ENCODE data around the gene ADAM10. TPM values are rescaled to one million over a fixed set of nuclear protein-coding genes. Genes with fewer than 3 reads are reported as not detected.
A peak's percentile ranks its signal among the peaks of the same experiment; 100 is the strongest.
"Not testable (repeated sequence)": the region's sequence is repeated elsewhere in the genome, so short reads cannot be mapped to it uniquely, and the experiment has no call there.

The ADAM10 gene
- total RNA-seq, 1 donor from 2014 or later: 48.1 TPM

- Histone ChIP-seq H3K4me3 (peak overlapping the region; percentile 83 to 99), H3K27me3 (no peaks in the 10 kb centered on the region), H3K4me1 (peaks cover 55% of the 10 kb centered on the region), H3K9me3 (no peaks in the 10 kb centered on the region), H3K36me3 (no peaks in the 10 kb centered on the region), H3K27ac (no peak overlapping the region)
- TF ChIP-seq POLR2A (IDR thresholded peaks at IDR 0.05) (no peak), POLR2AphosphoS5 (IDR thresholded peaks at IDR 0.05; ENCODE audit: insufficient read depth in 1 of 2, low read depth in 1 of 2) (no peak)
- TF ChIP-seq, protein P1, sequence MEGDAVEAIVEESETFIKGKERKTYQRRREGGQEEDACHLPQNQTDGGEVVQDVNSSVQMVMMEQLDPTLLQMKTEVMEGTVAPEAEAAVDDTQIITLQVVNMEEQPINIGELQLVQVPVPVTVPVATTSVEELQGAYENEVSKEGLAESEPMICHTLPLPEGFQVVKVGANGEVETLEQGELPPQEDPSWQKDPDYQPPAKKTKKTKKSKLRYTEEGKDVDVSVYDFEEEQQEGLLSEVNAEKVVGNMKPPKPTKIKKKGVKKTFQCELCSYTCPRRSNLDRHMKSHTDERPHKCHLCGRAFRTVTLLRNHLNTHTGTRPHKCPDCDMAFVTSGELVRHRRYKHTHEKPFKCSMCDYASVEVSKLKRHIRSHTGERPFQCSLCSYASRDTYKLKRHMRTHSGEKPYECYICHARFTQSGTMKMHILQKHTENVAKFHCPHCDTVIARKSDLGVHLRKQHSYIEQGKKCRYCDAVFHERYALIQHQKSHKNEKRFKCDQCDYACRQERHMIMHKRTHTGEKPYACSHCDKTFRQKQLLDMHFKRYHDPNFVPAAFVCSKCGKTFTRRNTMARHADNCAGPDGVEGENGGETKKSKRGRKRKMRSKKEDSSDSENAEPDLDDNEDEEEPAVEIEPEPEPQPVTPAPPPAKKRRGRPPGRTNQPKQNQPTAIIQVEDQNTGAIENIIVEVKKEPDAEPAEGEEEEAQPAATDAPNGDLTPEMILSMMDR (IDR thresholded peaks at IDR 0.05): no peak
- intact Hi-C loops (cut with DNase I): no loop called here
- DNase-seq (ENCODE audit: extremely low spot score in 2 of 2): no peak
Measured at GRCh38 chr15:58773024-58773423, 23.5 kb upstream of the ADAM10 start.

- peaks cover 55% of the 10 kb centered on the region for H3K4me1 ChIP-seq
Measured at GRCh38 chr15:58771621-58772250, 22.2 kb upstream of the ADAM10 start.

DNA sequence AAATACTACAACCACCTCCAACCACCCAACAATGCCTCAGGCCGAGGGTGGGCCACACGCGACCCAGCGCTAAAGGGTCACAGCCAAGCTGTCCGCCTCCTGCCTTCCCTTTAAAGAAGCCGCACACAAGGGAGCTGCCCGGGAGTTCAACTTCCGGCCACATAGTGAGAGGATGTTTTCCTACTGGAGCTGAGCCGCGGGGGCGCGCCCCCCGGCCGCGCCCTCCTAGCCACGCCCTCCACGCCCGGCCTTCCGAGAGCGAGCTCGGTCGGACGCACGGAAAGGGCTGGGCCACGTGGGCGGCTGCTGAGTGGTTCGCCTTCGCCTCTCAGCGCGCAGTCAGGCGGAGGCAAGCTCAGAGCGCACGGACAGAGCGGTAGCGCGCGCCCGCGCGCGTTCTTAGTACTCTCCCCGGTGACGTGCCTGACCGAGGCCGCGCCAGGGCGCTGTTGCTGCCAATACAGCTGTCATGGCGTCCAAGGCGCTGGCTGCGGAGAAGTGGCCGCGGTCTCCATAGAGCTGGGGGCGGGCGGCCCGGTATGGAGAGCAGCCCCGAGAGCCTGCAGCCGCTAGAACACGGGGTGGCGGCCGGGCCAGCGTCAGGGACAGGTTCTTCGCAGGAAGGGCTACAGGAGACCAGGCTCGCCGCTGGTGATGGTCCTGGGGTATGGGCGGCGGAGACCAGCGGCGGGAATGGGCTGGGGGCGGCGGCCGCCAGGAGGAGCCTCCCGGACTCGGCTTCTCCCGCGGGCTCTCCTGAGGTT, 21.5 kb upstream of the ADAM10 start, which contains the start of gene MINDY2:
Gene MINDY2 (plus strand): TSS at position 446 of the 764 bp plus-strand sequence. CDS start 94 bp downstream, at position 540.
- Histone ChIP-seq H3K36me3 (no peaks in the 10 kb centered on the region), H3K27ac (peak within 1 kb of the TSS; percentile 98), H3K4me3 (peak within 1 kb of the TSS; percentile 83 to 99), H3K4me1 (peaks cover 51% of the 10 kb centered on the region), H3K27me3 (no peaks in the 10 kb centered on the region), H3K9me3 (no peaks in the 10 kb centered on the region)
- DNase-seq (ENCODE audit: extremely low spot score in 2 of 2): peak; percentile 97 to 98
- TF ChIP-seq, protein P1 (IDR thresholded peaks at IDR 0.05): no peak
- TF ChIP-seq POLR2AphosphoS5 (IDR thresholded peaks at IDR 0.05; ENCODE audit: insufficient read depth in 1 of 2, low read depth in 1 of 2) (peak; percentile 82 to 98), POLR2A (IDR thresholded peaks at IDR 0.05) (peak; percentile 12 to 86)
- intact Hi-C loops (cut with DNase I): no loop called here

More at GRCh38 chr15:58771621-58772250, 22.2 kb upstream of the ADAM10 start:
- Histone ChIP-seq H3K9me3 (no peaks in the 10 kb centered on the region), H3K27me3 (no peaks in the 10 kb centered on the region), H3K4me3 (peak overlapping the region; percentile 83 to 99), H3K27ac (peak overlapping the region; percentile 98), H3K36me3 (no peaks in the 10 kb centered on the region)
- intact Hi-C loops (cut with DNase I): no loop called here
- DNase-seq (ENCODE audit: extremely low spot score in 2 of 2): peak in 1 of 2 donors; percentile 91
- TF ChIP-seq, protein P1 (IDR thresholded peaks at IDR 0.05): no peak
- no peak for TF ChIP-seq POLR2AphosphoS5 (IDR thresholded peaks at IDR 0.05; ENCODE audit: insufficient read depth in 1 of 2, low read depth in 1 of 2)

- Histone ChIP-seq H3K27me3 (no peaks in the 10 kb centered on the region), H3K36me3 (no peaks in the 10 kb centered on the region), H3K9me3 (no peaks in the 10 kb centered on the region), H3K4me3 (peak overlapping the region; percentile 83 to 99), H3K4me1 (peaks cover 46% of the 10 kb centered on the region), H3K27ac (peak overlapping the region; percentile 98)
- TF ChIP-seq POLR2A (IDR thresholded peaks at IDR 0.05) (no peak), POLR2AphosphoS5 (IDR thresholded peaks at IDR 0.05; ENCODE audit: insufficient read depth in 1 of 2, low read depth in 1 of 2) (no peak)
- TF ChIP-seq, protein P1 (IDR thresholded peaks at IDR 0.05): peak in 2 of 3 experiments; percentile 6 to 15
- no peak for DNase-seq (ENCODE audit: extremely low spot score in 2 of 2)
- intact Hi-C loops (cut with DNase I): no loop called here
Measured at GRCh38 chr15:58770519-58770856, 21.0 kb upstream of the ADAM10 start.

- H3K9me3 ChIP-seq; H3K27ac ChIP-seq; intact Hi-C loops (cut with DNase I); H3K36me3 ChIP-seq; H3K4me3 ChIP-seq; DNase-seq (ENCODE audit: extremely low spot score in 2 of 2); H3K27me3 ChIP-seq: not testable (repeated sequence)
- peaks cover 29% of the 10 kb centered on the region for H3K4me1 ChIP-seq
Measured at GRCh38 chr15:58768601-58769004, 19.1 kb upstream of the ADAM10 start.
